Uterus (tissue), 2 donors: ENCODE measurements around the gene L3MBTL1.
"Not testable (repeated sequence)": the region's sequence is repeated elsewhere in the genome, so short reads cannot be mapped to it uniquely, and the experiment has no call there.

ENCODE experiments used
- POLR2A ChIP-seq, 2 donors: fragments of 450-650 bp; IDR thresholded peaks; one replicate each; pipeline ENCODE4 v1.6.1; 2016; ENCODE audit warnings: antibody characterized with exemption in 2 of 2, mild to moderate bottlenecking in 1 of 2, moderate library complexity in 1 of 2
- TF ChIP-seq, protein P1 (sequence below), 4 experiments: fragments of 200-600 bp in 2 of 4; fragments of 450-650 bp in 2 of 4; sonication (generic) in 2 of 4; IDR thresholded peaks; one replicate each; pipeline ENCODE4 v1.5.1; 2016 to 2019; ENCODE audit warnings: antibody characterized with exemption in 4 of 4, mild to moderate bottlenecking in 2 of 4, moderate library complexity in 1 of 4

DNA sequence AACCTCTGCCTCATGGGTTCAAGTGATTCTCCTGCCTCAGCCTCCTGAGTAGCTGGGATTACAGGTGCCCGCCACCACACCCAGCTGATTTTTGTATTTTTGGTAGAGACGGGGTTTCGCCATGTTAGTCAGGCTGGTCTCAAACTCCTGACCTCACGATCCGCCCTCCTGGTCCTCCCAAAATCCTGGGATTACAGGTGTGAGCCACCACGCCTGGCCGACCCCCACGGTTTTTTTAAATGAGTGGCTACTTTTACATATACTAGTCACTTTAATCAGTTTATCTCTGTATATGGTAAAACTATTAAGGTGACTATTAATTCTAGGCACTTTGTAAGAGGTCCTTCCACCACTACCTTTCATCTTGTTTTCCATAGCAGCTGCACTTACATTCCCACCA is 5.5 kb upstream of the L3MBTL1 start:
- TF ChIP-seq, protein P1, sequence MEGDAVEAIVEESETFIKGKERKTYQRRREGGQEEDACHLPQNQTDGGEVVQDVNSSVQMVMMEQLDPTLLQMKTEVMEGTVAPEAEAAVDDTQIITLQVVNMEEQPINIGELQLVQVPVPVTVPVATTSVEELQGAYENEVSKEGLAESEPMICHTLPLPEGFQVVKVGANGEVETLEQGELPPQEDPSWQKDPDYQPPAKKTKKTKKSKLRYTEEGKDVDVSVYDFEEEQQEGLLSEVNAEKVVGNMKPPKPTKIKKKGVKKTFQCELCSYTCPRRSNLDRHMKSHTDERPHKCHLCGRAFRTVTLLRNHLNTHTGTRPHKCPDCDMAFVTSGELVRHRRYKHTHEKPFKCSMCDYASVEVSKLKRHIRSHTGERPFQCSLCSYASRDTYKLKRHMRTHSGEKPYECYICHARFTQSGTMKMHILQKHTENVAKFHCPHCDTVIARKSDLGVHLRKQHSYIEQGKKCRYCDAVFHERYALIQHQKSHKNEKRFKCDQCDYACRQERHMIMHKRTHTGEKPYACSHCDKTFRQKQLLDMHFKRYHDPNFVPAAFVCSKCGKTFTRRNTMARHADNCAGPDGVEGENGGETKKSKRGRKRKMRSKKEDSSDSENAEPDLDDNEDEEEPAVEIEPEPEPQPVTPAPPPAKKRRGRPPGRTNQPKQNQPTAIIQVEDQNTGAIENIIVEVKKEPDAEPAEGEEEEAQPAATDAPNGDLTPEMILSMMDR (IDR thresholded peaks at IDR 0.05): not testable (repeated sequence)
- TF ChIP-seq POLR2A (IDR thresholded peaks at IDR 0.05): not testable (repeated sequence)
